ENCODE data around the gene OXT. TPM values are rescaled to one million over a fixed set of nuclear protein-coding genes. Genes with fewer than 3 reads are reported as not detected.

Gene OXT
- total and polyA plus RNA-seq, 4 experiments from 2014 or later: 1.00 to 1.5 TPM; not detected in 2

GRCh38 chr20:3105256-3106137 is 34.1 kb downstream of the OXT start:
- no peaks in the 10 kb centered on the region for H3K9me3 Mint-ChIP-seq
- H3K27ac Mint-ChIP-seq: peak overlapping the region in 1 of 7 donors; percentile 29
- peaks cover 2 to 8% of the 10 kb centered on the region in 2 donors for H3K36me3 Mint-ChIP-seq
- CTCF ChIA-PET (ENCODE audit: partially characterized antibody): interaction anchor here (1.3 kb wide), 1 partner anchor 52 kb away, joined by 5 read pairs; no protein-coding TSS in a partner anchor
- H3K4me1 Mint-ChIP-seq: peaks cover 13 to 23% (median 19%) of the 10 kb centered on the region in 4 donors
- Histone ChIP-seq H3K27me3 (ENCODE audit: insufficient read depth, low read length) (no peaks in the 10 kb centered on the region), H3K27ac (ENCODE audit: low read depth, low read length) (no peak overlapping the region), H3K4me3 (ENCODE audit: low read length in 2 of 2) (no peak overlapping the region), H3K36me3 (ENCODE audit: insufficient read depth, low read length) (peaks cover 5% of the 10 kb centered on the region), H3K4me1 (ENCODE audit: insufficient read depth, low read length) (peaks cover 23% of the 10 kb centered on the region), H3K9me3 (ENCODE audit: control insufficient read depth in 1 of 2, low read length in 2 of 2) (no peaks in the 10 kb centered on the region)
- no peaks in the 10 kb centered on the region for H3K27me3 Mint-ChIP-seq
- DNase-seq: no peak
- intact Hi-C loops (cut with micrococcal nuclease): no loop called here
- H3K4me3 Mint-ChIP-seq: no peak overlapping the region
- POLR2A ChIA-PET (ENCODE audit: partially characterized antibody): no interaction called here

GRCh38 chr20:3106185-3106584 is 34.8 kb downstream of the OXT start:
- H3K9me3 ChIP-seq (ENCODE audit: control insufficient read depth in 1 of 2, low read length in 2 of 2): no peaks in the 10 kb centered on the region
- peaks cover 14 to 20% (median 17%) of the 10 kb centered on the region in 4 donors for H3K4me1 Mint-ChIP-seq
- intact Hi-C loops (cut with micrococcal nuclease): no loop called here
- no peak overlapping the region for H3K27ac Mint-ChIP-seq
- H3K36me3 ChIP-seq (ENCODE audit: insufficient read depth, low read length): peaks cover 5% of the 10 kb centered on the region
- CTCF ChIA-PET (ENCODE audit: partially characterized antibody): no interaction called here
- H3K27me3 ChIP-seq (ENCODE audit: insufficient read depth, low read length): no peaks in the 10 kb centered on the region
- no peak overlapping the region for H3K4me3 Mint-ChIP-seq
- no peak overlapping the region for H3K27ac ChIP-seq (ENCODE audit: low read depth, low read length)
- H3K9me3 Mint-ChIP-seq: no peaks in the 10 kb centered on the region
- H3K27me3 Mint-ChIP-seq: no peaks in the 10 kb centered on the region
- POLR2A ChIA-PET (ENCODE audit: partially characterized antibody): no interaction called here
- peaks cover 7 to 8% of the 10 kb centered on the region in 2 donors for H3K36me3 Mint-ChIP-seq
- peaks cover 19% of the 10 kb centered on the region for H3K4me1 ChIP-seq (ENCODE audit: insufficient read depth, low read length)
- DNase-seq: no peak
- no peak overlapping the region for H3K4me3 ChIP-seq (ENCODE audit: low read length in 2 of 2)

GRCh38 chr20:3106658-3107463 is 35.4 kb downstream of the OXT start:
- H3K9me3 Mint-ChIP-seq: no peaks in the 10 kb centered on the region
- no peak for DNase-seq
- no peaks in the 10 kb centered on the region for H3K27me3 Mint-ChIP-seq
- intact Hi-C loops (cut with micrococcal nuclease): no loop called here
- no peak overlapping the region for H3K4me3 Mint-ChIP-seq
- Histone ChIP-seq H3K4me1 (ENCODE audit: insufficient read depth, low read length) (peaks cover 12% of the 10 kb centered on the region), H3K27me3 (ENCODE audit: insufficient read depth, low read length) (no peaks in the 10 kb centered on the region), H3K9me3 (ENCODE audit: control insufficient read depth in 1 of 2, low read length in 2 of 2) (no peaks in the 10 kb centered on the region), H3K27ac (ENCODE audit: low read depth, low read length) (no peak overlapping the region), H3K4me3 (ENCODE audit: low read length in 2 of 2) (no peak overlapping the region), H3K36me3 (ENCODE audit: insufficient read depth, low read length) (peaks cover 5% of the 10 kb centered on the region)
- H3K4me1 Mint-ChIP-seq: peaks cover 13 to 17% (median 15%) of the 10 kb centered on the region in 4 donors
- peak overlapping the region in 1 of 7 donors; percentile 77 for H3K27ac Mint-ChIP-seq
- H3K36me3 Mint-ChIP-seq: peaks cover 8 to 12% of the 10 kb centered on the region in 2 donors
- CTCF ChIA-PET (ENCODE audit: partially characterized antibody): interaction anchor here (0.7 kb wide), 1 partner anchor 10 kb away, joined by 3 read pairs; no protein-coding TSS in a partner anchor
- POLR2A ChIA-PET (ENCODE audit: partially characterized antibody): no interaction called here

- no peak overlapping the region for H3K4me3 Mint-ChIP-seq
- ChIA-PET CTCF (ENCODE audit: partially characterized antibody) (interaction anchor here (0.7 kb wide), 1 partner anchor 11 kb away, joined by 3 read pairs; no protein-coding TSS in a partner anchor), POLR2A (ENCODE audit: partially characterized antibody) (no interaction called here)
- no peaks in the 10 kb centered on the region for H3K9me3 Mint-ChIP-seq
- H3K4me1 Mint-ChIP-seq: peaks cover 7 to 11% (median 8%) of the 10 kb centered on the region in 4 donors
- Histone ChIP-seq H3K4me1 (ENCODE audit: insufficient read depth, low read length) (peaks cover 5% of the 10 kb centered on the region), H3K27me3 (ENCODE audit: insufficient read depth, low read length) (no peaks in the 10 kb centered on the region), H3K9me3 (ENCODE audit: control insufficient read depth in 1 of 2, low read length in 2 of 2) (no peaks in the 10 kb centered on the region), H3K36me3 (ENCODE audit: insufficient read depth, low read length) (peaks cover 5% of the 10 kb centered on the region), H3K4me3 (ENCODE audit: low read length in 2 of 2) (no peak overlapping the region), H3K27ac (ENCODE audit: low read depth, low read length) (no peak overlapping the region)
- H3K27me3 Mint-ChIP-seq: no peaks in the 10 kb centered on the region
- intact Hi-C loops (cut with micrococcal nuclease): no loop called here
- no peak overlapping the region for H3K27ac Mint-ChIP-seq
- H3K36me3 Mint-ChIP-seq: peaks cover 8 to 12% of the 10 kb centered on the region in 2 donors
- DNase-seq: no peak
Measured at GRCh38 chr20:3107464-3108025, 36.1 kb downstream of the OXT start.

GRCh38 chr20:3109350-3110302 is 38.2 kb downstream of the OXT start:
- H3K4me3 Mint-ChIP-seq: no peak overlapping the region
- H3K27me3 ChIP-seq (ENCODE audit: insufficient read depth, low read length): no peaks in the 10 kb centered on the region
- ChIA-PET POLR2A (ENCODE audit: partially characterized antibody) (no interaction called here), CTCF (ENCODE audit: partially characterized antibody) (interaction anchor here (1.0 kb wide), 1 partner anchor 39 kb away, joined by 3 read pairs; no protein-coding TSS in a partner anchor)
- H3K4me1 ChIP-seq (ENCODE audit: insufficient read depth, low read length): no peaks in the 10 kb centered on the region
- no peaks in the 10 kb centered on the region for H3K27me3 Mint-ChIP-seq
- H3K4me3 ChIP-seq (ENCODE audit: low read length in 2 of 2): no peak overlapping the region
- intact Hi-C loops (cut with micrococcal nuclease): loop anchor here (10.0 kb wide), 1 partner anchor 415 kb away; the partner anchor contains the start of gene EBF4
- H3K36me3 Mint-ChIP-seq: peaks cover 17% of the 10 kb centered on the region in 2 donors
- H3K4me1 Mint-ChIP-seq: peaks cover 0 to 8% (median 4%) of the 10 kb centered on the region in 4 donors
- H3K9me3 Mint-ChIP-seq: no peaks in the 10 kb centered on the region
- H3K9me3 ChIP-seq (ENCODE audit: control insufficient read depth in 1 of 2, low read length in 2 of 2): no peaks in the 10 kb centered on the region
- peaks cover 5% of the 10 kb centered on the region for H3K36me3 ChIP-seq (ENCODE audit: insufficient read depth, low read length)
- no peak overlapping the region for H3K27ac ChIP-seq (ENCODE audit: low read depth, low read length)
- H3K27ac Mint-ChIP-seq: no peak overlapping the region
- DNase-seq: no peak

GRCh38 chr20:3111507-3111906 is 40.1 kb downstream of the OXT start:
- DNase-seq: no peak
- Histone ChIP-seq H3K36me3 (ENCODE audit: insufficient read depth, low read length) (peaks cover 5% of the 10 kb centered on the region), H3K4me1 (ENCODE audit: insufficient read depth, low read length) (peaks cover 6% of the 10 kb centered on the region), H3K27me3 (ENCODE audit: insufficient read depth, low read length) (no peaks in the 10 kb centered on the region), H3K4me3 (ENCODE audit: low read length in 2 of 2) (no peak overlapping the region), H3K9me3 (ENCODE audit: control insufficient read depth in 1 of 2, low read length in 2 of 2) (no peaks in the 10 kb centered on the region), H3K27ac (ENCODE audit: low read depth, low read length) (no peak overlapping the region)
- peaks cover 18 to 20% of the 10 kb centered on the region in 2 donors for H3K36me3 Mint-ChIP-seq
- no peaks in the 10 kb centered on the region for H3K27me3 Mint-ChIP-seq
- ChIA-PET POLR2A (ENCODE audit: partially characterized antibody) (no interaction called here), CTCF (ENCODE audit: partially characterized antibody) (no interaction called here)
- peak overlapping the region in 2 of 7 donors; percentile 29 to 63 for H3K27ac Mint-ChIP-seq
- intact Hi-C loops (cut with micrococcal nuclease): loop anchor here (10.0 kb wide), 1 partner anchor 417 kb away; the partner anchor contains the start of gene EBF4
- H3K4me3 Mint-ChIP-seq: no peak overlapping the region
- no peaks in the 10 kb centered on the region for H3K9me3 Mint-ChIP-seq
- H3K4me1 Mint-ChIP-seq: peaks cover 0 to 18% (median 6%) of the 10 kb centered on the region in 4 donors

Data from CD4-positive, alpha-beta memory T cell (primary cell).